Ramos (cell line): ENCODE data around the gene DLK2.
"Not testable (repeated sequence)": the region's sequence is repeated elsewhere in the genome, so short reads cannot be mapped to it uniquely, and the experiment has no call there.

Experiments used
- in situ Hi-C: fragments of 300-500 bp; cut with MboI; formaldehyde crosslinking; loops from one replicate; pipeline ENCODE4 v1.14.3; 2022; ENCODE audit warnings: low sequenced_read_pairs; ENCODE audit not compliant: unreplicated experiment

DLK2 gene

DNA sequence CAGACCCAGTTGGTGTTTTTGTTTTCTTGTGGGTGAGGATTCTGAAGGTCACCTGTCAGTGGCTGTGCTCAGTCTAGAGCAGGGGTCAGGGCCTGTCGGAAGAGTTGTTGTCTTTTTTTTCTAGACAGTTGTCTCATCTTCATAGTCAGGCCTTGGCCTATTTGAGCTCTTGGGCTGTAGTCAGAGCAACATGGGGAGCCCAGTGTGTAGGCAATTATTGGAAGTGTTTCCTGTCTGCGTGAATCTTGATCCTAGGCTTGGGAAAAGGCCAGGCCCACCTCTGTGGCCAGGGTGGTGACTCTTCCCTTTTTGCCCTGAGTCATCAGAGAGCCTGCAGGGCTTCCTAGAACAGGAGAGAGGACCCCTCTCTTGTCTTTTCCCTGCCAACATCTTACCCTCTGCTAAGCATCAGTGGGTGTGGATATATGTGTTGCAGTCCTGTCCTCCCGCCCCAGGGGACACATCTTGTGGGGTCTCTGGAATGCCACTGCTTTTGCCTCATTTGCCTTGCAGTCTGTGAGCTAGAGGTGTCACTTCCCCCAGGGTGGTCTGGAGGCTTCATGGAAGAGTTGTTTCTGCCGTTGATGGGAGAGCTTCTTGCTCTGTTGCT is 33.4 kb upstream of the DLK2 start:
- in situ Hi-C loops, result no loop called here

DNA sequence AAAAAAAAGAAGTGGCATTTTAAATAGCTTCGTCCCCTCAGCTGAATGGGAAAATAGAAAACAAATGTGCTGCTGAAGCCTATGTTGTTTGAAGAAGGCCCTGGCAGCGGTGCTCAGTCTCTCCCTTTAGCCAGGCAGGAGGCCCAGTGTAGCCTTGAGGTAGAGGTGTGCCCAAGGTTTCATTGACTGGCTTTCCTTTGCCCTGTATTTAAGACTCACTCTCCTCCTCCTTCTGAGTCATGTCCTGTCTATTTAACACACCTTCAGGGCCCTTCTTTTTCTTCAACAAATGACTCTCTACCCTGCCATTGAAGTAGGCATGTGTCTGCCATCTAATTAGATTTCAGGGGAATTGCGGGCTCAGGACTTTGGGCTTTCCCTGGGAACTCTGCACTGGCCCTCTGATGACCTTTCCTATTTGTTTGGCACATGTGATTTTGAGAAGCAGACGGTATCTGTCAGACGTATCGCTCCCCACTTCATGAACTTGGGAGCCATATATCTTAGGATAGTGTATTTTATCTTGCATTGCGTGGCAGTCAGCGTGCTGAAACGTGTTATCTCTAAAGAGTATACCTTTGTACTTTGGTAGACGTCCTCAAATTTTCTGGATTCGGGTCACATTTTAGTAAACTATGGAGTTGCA is 26.4 kb upstream of the DLK2 start:
- in situ Hi-C loops, result no loop called here

DNA sequence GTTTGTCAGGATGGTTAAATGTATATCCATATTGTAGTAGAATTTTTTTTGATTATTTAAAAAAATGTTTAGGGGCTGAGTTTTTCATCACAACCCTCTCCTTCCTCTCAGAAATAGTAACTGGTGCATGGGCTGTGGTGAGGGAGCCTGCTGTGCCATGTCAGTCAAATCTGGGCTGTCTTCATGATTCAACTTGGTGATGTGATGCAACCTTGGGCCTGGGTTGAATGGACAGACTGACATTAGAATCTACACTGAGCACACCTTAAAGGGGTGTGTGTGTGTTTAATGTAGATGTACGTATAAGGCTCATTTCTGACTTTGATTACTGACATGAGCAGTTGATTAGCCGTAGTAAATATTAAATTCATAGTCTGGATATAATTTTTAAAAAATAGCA is 25.7 kb upstream of the DLK2 start:
- in situ Hi-C loops, result no loop called here

DNA sequence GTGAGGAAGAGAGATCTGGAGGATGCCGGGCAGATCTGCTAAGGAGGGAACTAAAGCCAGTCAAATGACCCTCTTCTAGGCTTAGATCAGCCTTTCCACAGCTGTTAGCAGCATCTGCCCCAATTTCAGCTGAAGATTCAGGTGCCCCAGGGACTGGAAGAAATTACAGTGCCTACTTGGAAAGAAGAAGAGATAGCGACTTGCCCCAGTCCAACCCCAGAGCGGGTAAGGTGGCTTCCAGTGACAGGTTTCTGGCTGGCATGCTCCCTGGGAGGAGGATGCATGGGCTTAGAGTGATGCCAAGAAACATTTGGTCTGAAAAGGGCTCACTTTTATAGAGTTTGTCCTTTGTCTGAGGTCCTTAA is 22.6 kb upstream of the DLK2 start:
- in situ Hi-C loops, result no loop called here

DNA sequence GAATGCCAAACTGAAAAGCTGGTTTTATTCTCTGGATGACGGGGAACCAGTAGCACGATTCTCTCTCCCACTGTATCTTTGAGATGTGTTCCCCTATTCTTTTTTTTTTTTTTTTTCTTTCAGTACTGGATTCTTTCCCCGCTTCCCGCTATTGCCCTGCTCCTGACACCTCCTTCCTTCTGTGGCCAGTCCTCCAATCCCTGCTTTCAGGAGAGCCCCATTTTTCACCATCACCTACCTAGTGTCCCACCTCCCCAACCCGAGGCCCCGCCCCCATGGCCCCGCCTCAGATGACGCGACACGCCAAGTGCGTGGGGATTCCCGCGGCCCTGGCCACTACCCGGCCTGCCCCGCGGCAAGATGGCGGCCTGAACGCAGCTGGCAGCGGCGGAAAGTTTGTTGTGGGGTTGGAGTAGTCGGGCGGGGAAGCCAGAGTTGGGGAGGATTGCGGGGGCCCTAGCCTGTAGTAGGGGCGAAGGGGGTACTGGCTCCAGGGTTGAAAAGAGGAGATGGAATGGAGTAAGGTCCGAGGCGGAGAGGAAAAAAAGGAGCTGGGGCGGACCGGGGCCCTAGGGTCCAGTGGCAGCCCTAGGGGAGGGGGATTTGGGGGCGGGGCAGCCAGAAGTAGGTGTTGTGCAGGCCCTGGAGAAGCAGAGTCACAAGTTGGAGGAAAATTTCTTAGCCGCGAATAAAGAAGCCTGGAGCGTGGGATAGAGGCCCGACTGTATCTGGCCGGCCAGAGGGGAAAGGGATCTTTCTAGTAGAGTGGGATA is 22.1 kb upstream of the DLK2 start, which contains the start of gene TJAP1:
TSS of gene TJAP1 (plus strand) at position 336 of the 773 bp plus-strand sequence. CDS start 21,432 bp downstream, outside the sequence.
- in situ Hi-C loops, result no loop called here

DNA sequence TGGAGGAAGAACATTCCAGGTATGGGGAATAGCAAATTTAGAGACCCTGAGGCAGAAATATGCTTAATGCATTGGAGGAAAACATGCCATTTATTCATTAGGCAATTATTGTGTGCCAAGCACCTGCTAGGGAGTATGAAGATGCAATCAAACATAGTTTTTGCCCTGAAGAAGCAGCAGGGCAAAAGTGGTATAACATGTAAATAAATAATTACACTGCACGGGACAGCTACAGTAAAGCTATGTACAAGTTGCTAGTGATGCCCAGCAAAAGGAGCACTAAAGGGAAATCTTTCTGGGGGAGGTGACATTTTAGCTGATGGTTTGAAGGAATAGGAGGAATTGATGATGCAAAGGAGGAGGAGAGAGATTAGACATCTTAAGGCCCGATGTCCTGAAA is 21.4 kb upstream of the DLK2 start:
- in situ Hi-C loops, result no loop called here

DNA sequence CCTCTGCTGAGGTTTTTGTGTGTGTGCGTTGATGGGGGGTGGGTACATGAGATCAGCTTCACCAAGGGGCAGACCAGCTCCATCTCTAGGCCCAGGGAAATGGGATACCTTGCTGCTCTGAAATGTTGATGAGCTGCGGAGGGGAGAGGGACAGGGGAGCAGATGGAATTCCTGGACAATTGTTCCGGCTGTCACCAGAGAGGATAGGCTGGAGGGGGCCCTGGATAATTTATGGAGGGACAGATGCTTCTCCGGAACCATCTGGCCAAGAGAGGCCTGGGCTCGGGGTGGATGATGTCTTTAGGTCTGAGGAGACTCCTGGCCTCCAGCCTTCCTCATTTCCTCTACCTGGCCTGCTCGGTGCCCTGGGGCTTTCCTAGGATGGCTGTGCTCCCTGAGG is 20.2 kb upstream of the DLK2 start:
- in situ Hi-C loops, result no loop called here

DNA sequence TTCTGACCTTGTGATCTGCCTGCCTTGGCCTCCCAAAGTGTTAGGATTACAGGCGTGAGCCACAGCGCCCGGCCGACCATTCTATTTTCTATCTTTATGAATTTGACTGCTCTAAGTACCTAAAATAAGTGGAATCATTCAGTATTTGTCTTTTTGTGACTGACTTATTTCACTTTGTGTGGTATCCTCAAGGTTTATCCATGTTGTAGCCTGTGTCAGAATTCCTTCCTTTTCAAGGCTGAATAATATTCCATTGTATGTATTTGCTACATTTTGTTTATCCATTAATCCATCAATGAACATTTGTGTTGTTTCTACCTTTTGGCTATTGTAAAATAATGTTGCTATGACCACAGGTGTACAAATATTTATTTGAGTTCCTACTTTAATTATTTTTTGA is 17.2 kb upstream of the DLK2 start:
- in situ Hi-C loops, result no loop called here

DNA sequence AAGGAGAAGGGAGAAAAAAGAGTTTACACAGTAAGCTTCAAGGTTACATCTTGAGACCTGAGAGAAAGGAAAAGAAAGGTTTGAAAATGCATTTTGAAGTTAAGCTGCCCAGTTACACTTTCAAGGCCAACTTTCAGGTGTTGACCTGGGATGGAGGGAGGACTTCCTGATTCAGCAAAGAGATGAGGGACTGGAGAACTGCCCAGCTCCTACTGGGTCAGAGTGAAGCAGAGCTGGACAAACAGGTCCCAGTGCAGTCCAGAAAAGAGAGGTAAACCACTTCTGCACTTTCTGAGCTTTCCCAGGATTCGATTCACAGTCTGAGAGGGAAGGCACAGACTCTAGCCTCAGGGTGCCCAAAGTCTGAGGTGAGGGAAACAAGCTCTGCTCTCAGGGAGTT is 16.1 kb upstream of the DLK2 start:
- in situ Hi-C loops, result no loop called here

DNA sequence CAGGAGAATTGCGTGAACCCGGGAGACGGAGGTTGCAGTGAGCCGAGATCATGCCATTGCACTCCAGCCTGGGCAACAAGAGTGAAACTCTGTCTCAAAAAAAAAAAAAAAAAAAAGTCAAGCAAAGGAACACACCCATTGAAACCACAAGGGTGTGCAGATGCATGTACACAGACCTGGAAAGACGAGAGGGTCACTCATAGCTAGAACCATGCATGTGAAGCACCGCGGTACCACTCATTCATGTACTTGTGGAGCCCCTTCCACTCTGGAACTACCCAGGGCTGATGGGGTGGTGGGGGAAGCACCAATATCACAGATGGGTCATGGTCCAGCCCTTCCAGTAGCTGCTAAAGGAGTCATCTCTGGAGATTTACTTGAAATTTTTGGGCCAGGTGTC is 14.6 kb upstream of the DLK2 start:
- in situ Hi-C loops, result no loop called here

DNA sequence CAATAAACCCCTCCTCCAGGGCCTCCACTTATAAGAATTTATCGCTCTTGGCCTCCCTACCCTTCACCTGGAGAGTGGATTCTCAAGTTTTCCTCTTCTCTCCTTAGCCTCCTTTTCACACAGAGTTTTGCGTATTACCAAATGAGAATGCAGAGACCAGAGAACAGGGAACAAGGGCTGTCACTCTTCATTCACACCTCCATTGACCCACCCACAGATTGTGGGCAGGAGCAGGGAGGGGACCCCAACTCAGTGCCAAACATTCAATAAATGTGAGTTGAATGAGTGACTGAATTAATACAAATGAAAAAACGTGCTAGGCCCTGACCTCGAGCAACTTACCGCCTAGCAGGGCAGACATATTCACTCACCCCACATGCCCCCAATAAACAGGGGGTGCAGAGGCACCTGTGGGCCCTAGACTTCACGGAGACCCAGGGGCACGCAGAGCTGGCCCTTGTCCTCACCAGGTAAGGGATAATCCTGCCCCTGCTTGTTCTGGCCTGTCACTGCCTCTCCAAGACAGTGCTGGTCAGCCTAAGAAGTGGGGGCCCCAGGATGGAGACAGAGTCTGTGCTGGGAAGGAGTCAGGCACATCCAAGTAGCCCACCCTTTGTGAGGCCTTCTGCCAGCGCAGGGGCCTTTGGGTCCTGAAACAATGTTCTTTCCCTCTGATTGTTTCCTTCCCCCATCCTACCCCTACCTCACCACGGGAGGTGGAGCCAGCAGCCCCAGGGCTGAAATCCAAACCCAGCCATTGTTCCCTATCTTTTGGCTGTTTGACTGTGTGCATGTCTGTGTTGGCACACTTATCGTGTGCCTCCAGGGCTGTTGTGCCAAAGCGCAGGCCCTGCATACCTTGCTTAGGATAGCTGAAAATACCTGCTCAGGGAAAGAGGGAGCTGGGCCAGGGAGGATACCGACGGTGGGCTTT is 13.7 kb upstream of the DLK2 start:
- in situ Hi-C loops, result no loop called here

DNA sequence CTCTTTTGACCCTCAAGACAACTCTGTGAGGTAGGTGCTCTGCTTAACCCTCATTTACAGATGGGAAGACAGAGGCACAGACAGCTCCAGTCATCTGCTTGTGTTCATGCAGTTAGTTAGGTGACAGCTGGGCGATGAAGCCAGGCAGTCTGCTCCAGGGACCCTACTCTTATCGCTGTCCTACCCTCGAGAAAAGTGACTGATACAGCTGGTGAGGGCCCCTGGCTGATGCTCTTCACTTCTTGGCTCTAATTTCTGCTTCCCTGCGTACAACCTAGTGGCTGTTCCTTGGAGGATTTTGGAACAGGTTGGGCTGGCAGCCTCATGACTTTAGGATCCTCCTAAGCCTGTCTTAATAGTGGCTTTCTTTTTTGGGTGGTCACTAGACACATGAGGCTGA is 12.9 kb upstream of the DLK2 start:
- in situ Hi-C loops, result no loop called here

DNA sequence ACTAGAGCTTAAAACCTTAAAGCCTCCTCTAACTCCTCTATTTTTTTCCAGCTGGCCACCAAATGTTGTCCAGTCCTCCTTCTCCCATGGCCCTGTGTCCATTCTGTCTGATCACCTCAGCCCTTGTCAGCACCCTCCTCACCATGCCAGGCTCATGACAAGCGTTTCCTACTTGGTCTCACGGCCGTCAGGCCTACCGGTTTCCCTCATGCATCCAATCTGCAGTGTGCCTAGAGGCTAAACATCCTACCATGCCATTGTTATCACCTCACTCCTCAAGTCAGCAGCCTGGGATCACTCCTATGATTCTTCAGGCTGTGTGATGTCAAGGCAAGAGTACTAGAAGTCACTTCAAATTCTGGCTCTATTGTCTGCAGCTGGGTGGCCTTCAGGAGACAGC is 12.4 kb upstream of the DLK2 start:
- in situ Hi-C loops, result no loop called here

DNA sequence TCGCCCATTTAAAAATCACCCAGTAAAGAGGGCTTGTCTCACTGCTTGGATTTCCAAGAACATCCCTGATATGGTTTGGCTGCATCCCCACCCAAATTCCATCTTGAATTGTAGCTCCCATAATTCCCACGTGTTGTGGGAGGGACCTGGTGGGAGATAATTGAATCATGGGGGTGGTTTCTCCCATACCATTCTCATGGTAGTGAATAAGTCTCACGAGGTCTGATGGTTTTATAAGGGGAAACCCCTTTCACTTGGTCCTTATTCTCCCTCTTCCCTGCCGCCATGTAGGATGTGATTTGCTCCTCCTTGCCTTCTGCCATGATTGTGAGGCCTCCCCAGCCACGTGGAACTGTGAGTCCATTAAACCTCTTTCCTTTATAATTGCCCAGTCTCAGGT is 11.9 kb upstream of the DLK2 start:
- in situ Hi-C loops, result not testable (repeated sequence)

DNA sequence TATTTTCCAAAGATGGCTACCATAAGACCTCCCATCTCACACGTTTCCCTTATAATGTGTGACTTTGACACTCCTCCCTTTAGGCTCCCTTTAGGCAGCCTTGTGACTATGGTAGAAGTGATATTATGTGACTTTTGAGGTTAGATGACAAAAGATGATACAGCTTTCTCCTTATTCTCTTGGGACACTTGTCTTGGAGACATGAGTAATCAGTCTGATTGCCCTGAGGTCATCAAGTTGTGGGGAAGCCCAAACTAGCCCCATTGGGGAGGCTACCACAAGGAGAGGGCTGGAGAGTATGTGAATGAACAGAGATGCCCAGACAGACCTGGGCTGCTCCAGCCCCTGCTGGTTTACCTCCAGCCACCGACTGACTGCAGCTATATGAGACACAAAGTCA is 10.6 kb upstream of the DLK2 start:
- in situ Hi-C loops, result no loop called here

DNA sequence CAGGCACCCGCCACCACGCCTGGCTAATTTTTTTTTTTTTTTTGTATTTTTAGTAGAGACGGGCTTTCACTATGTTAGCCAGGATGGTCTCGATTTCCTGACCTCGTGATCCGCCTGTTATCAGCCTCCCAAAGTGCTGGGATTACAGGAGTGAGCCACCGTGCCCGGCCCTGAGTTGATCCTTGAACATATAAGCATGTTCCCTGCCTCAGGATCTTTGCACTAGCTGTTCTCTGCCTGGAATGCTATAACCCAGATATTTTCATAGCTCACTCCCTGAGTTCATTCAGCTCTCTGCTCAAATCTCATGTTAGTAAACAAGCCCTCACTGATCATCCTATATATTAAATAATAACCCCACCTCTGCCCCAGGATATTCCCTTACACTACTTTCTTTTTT is 9.0 kb upstream of the DLK2 start:
- in situ Hi-C loops, result no loop called here

DNA sequence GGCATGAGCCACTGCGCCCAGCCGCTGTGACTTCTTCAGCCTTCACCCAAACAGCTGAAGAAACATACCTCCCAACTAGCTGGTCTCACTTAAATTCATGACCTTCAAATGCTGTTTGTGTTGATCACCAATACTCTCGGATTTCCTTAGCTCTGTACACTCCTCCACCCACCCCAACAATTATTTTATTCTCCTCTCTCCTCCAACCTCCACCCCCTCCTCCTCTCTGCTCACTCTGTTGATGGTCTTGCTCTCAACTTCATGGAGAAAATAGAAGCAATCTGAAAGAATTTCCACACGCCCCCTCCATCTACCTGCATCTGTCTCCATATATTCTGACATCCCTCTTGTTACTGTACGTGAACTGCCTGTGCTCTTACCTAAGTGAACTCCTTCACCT is 6.6 kb upstream of the DLK2 start:
- in situ Hi-C loops, result no loop called here

DNA sequence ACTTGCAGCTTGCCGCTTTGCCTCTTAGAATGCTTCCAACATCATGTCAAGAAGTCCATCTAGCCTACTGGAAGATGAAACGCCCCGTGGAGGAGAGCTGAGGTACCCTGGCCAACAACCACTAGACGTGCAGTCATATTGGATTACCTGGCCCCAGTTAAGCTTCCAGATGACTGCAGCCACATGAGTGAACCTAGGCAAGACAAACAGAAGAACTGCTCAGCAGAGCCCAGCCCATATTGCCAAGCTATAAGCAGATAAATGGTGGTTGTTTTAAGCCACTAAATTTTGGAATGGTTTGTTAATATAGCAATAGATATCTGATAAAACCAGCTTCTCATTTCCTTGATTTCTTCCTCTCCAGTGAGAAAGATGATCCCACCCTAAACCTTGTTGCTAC is 4.7 kb upstream of the DLK2 start:
- in situ Hi-C loops, result no loop called here

DNA sequence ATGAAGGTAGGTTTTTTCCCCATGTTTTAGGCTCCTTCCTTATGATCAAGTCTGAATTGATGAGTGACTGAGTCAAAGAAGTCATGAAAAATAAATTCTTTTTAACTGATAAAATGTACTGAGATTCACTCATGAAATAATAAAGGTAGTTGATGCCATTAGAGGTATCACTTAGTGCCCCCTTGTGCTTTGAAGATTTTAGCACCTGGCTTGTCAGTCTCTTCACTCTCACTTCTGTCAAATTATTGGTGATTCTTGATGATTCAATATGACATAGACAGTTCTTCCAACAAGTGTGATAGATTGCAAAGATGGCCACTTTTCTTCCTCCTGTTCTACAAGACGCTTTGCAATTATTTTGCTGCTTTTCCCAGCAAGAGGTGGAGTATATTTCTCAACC is 4.2 kb upstream of the DLK2 start:
- in situ Hi-C loops, result no loop called here

DNA sequence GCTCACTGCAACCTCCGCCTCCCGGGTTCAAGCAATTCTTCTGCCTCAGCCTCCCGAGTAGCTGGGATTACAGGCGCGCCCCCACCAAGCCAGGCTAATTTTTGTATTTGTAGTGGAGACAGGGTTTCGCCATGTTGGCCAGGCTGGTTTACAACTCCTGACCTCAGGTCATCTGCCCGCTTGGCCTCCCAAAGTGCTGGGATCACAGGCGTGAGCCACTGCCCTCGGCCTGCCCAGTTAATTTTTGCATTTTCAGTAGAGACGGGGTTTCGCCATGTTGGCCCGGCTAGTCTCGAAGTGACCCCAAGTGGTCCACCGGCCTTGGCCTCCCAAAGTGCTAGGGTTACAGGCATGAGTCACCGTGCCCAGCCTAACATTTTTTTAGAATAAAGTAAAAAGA is 2.8 kb upstream of the DLK2 start:
- in situ Hi-C loops, result not testable (repeated sequence)

DNA sequence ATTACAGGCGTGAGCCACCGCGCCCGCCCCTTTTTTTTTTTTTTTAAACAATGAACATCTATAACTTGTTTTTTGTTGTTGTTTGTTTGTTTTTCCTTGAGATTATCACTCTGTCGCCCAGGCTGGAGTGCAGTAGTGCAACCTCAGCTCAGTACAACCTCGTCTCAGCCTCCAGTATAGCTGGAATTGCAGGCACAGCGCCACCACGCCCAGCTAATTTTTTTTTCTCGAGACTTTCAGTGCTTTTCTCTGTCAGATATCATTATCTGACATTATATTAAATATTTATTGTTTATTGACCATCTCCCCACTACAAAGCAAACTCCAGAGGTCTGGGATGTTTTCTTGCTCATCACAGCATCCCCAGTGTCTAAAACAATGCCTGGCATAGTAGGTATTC is 2.3 kb upstream of the DLK2 start:
- in situ Hi-C loops, result no loop called here
